ENCODE measurements around the gene TXNDC11. TPM values are rescaled to one million over a fixed set of nuclear protein-coding genes. Genes with fewer than 3 reads are reported as not detected.

Gene TXNDC11
- total and polyA plus RNA-seq, 4 donors: 19.9 to 43.6 (median 41.1) TPM

GRCh38 chr16:11651796-11652195, 90.9 kb downstream of the TXNDC11 start:
- ATAC-seq (ENCODE audit: low FRiP score) (no peak), DNase-seq (no peak)
- H3K36me3 ChIP-seq (ENCODE audit: control insufficient read depth in 1 of 2, insufficient read depth in 2 of 2, low read length in 1 of 2): no peaks in the 10 kb centered on the region
- intact Hi-C loops (cut with DNase I): no loop called here
- WGBS, 2 donors: 81 to 85% methylated on average over 8 of the region's 8 CpGs
- H3K27me3 ChIP-seq (ENCODE audit: control insufficient read depth in 1 of 2, insufficient read depth in 2 of 2, low read length in 1 of 2): no peaks in the 10 kb centered on the region
- H3K9me3 ChIP-seq (ENCODE audit: control insufficient read depth, low read length): no peaks in the 10 kb centered on the region
- H3K27ac ChIP-seq (ENCODE audit: low read depth in 1 of 2, low read length in 2 of 2): no peak overlapping the region
- no peaks in the 10 kb centered on the region for H3K4me1 ChIP-seq (ENCODE audit: control insufficient read depth in 1 of 2, insufficient read depth in 2 of 2, low read length in 2 of 2)
- H3K4me3 ChIP-seq (ENCODE audit: low read length in 2 of 2): no peak overlapping the region

- no peak for ATAC-seq (ENCODE audit: low FRiP score)
- intact Hi-C loops (cut with DNase I): no loop called here
- H3K27me3 ChIP-seq (ENCODE audit: control insufficient read depth in 1 of 2, insufficient read depth in 2 of 2, low read length in 1 of 2): no peaks in the 10 kb centered on the region
- H3K9me3 ChIP-seq (ENCODE audit: control insufficient read depth, low read length): no peaks in the 10 kb centered on the region
- H3K27ac ChIP-seq (ENCODE audit: low read depth in 1 of 2, low read length in 2 of 2): no peak overlapping the region
- H3K4me1 ChIP-seq (ENCODE audit: control insufficient read depth in 1 of 2, insufficient read depth in 2 of 2, low read length in 2 of 2): no peaks in the 10 kb centered on the region
- no peaks in the 10 kb centered on the region for H3K36me3 ChIP-seq (ENCODE audit: control insufficient read depth in 1 of 2, insufficient read depth in 2 of 2, low read length in 1 of 2)
- DNase-seq: no peak
- 81 to 86% methylated on average over 18 of the region's 18 CpGs for WGBS, 2 donors
- H3K4me3 ChIP-seq (ENCODE audit: low read length in 2 of 2): no peak overlapping the region
These were observed 91.7 kb downstream of the TXNDC11 start for GRCh38 chr16:11650641-11651591.

DNA sequence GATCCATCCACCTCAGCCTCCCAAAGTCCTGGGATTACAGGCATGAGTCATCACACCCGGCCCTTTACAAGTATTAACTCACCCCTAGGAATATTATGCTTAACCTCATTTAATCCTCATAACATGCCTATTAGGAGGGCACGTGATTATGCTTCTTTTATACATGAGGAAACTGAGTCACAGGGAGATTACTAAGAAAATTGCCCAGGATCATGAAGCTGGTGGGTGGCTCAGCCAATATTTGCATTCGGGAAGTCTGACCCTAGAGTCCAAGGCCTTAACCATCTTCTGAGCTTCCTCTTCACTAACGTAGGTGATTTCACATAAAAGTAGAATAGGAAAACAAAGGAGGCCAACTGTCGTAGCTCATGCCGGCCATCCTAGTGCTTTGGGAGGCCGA, 93.4 kb downstream of the TXNDC11 start:
- Histone ChIP-seq H3K9me3 (ENCODE audit: control insufficient read depth, low read length) (no peaks in the 10 kb centered on the region), H3K4me1 (ENCODE audit: control insufficient read depth in 1 of 2, insufficient read depth in 2 of 2, low read length in 2 of 2) (no peaks in the 10 kb centered on the region), H3K27ac (ENCODE audit: low read depth in 1 of 2, low read length in 2 of 2) (no peak overlapping the region), H3K4me3 (ENCODE audit: low read length in 2 of 2) (no peak overlapping the region), H3K36me3 (ENCODE audit: control insufficient read depth in 1 of 2, insufficient read depth in 2 of 2, low read length in 1 of 2) (no peaks in the 10 kb centered on the region), H3K27me3 (ENCODE audit: control insufficient read depth in 1 of 2, insufficient read depth in 2 of 2, low read length in 1 of 2) (no peaks in the 10 kb centered on the region)
- DNase-seq (no peak), ATAC-seq (ENCODE audit: low FRiP score) (no peak)
- 74 to 77% methylated on average over 7 of the region's 7 CpGs for WGBS, 2 donors
- intact Hi-C loops (cut with DNase I): loop anchor here in 1 of 2 donors (10.0 kb wide), 1 partner anchor 154 kb away; no protein-coding TSS in a partner anchor

GRCh38 chr16:11642765-11643116, 99.9 kb downstream of the TXNDC11 start:
- ATAC-seq (ENCODE audit: low FRiP score) (no peak), DNase-seq (no peak)
- H3K9me3 ChIP-seq (ENCODE audit: control insufficient read depth, low read length): no peaks in the 10 kb centered on the region
- no peaks in the 10 kb centered on the region for H3K27me3 ChIP-seq (ENCODE audit: control insufficient read depth in 1 of 2, insufficient read depth in 2 of 2, low read length in 1 of 2)
- H3K4me1 ChIP-seq (ENCODE audit: control insufficient read depth in 1 of 2, insufficient read depth in 2 of 2, low read length in 2 of 2): no peaks in the 10 kb centered on the region
- intact Hi-C loops (cut with DNase I): loop anchor here (5.0 to 10.0 kb wide), 4 partner anchors 55 to 235 kb away; partner anchors contain the start of gene LITAF (in 2 of the 2)
- no peak overlapping the region for H3K27ac ChIP-seq (ENCODE audit: low read depth in 1 of 2, low read length in 2 of 2)
- H3K36me3 ChIP-seq (ENCODE audit: control insufficient read depth in 1 of 2, insufficient read depth in 2 of 2, low read length in 1 of 2): no peaks in the 10 kb centered on the region
- WGBS, 2 donors: 48 to 49% methylated on average over 4 of the region's 4 CpGs
- H3K4me3 ChIP-seq (ENCODE audit: low read length in 2 of 2): no peak overlapping the region

DNA sequence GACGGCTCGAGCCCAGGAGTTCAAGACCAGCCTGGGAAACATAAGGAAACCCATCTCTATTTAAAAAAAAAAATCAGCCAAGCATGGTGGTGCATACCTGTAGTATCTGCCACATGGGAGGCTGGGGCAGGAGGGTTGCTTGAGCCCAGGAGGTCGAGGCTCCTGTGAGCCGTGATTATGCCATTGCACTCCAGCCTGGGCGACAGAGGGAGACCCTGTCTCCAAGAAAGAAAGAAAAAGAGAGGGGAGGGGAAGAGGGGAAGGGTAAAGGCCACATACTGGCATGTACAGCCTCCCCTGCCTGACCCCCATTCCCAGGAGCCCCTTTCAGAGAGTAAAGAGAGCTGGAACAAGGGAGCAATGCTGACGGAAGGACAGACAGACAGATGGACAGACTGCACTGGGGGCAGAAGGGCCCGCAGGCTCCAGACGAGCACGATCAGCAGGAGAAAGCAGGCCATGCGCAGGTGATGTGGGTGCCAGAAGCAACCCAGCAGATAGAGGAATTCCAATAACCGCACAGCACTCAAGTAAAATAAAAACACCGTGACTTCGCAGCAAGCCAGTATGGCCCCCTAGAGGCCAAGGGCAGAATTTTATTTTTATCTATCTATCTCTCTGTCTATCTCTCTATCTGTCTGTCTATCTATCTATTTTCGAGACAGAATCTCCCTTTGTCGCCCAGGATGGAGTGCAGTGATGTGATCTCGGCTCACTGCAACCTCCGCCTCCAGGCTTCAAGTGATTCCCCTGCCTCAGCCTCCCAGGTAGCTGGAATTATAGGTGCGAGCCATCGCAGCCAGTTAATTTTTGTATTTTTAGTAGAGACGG, 101.5 kb downstream of the TXNDC11 start:
- DNase-seq (peak in 1 of 2 donors; percentile 70), ATAC-seq (ENCODE audit: low FRiP score) (peak; percentile 82)

DNA sequence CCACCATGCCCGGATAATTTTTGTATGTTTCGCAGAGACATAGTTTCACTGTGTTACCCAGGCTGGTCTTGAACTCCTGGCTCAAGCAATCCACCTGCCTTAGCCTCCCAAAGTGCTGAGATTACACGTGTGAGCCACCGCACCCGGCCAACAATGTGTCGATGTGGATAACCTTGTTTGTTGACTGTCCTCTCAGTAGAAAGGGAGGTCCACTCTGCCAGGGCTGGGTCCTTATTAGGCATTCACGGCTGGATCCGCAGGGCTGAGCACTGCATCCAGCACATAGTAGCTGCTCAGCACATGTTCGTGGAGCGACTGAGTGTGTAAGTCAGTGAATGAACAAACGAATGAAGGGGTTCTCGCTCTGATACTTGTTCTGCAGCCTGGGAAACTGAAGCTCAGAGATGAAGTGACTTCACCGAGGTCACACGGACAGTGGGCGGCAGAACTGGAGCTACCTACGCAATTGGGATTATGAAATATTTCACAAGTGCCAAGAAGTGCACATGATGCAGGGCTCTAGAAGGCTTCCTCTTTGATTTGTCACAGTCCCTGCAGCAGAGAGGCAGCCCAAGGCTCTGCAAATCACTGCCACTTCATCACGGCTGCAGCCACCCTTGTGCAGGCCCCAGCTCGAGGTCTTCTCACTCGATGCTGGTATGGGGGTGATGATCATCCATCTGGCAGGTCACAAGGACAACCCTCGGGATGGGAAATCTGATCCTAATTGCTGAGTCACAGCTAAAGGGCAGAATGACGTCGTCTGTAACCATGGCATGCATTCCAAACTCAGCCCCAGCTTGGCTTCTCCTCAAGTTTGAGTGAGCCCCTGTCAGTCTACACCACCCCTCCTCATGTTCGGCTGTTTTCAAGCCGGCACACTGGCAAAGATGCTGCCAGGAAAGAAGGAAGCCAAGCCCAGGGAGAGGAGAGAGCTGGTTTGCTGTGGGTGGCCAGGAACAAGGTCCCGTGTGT, 102.4 kb downstream of the TXNDC11 start:
- Histone ChIP-seq H3K9me3 (ENCODE audit: control insufficient read depth, low read length) (no peaks in the 10 kb centered on the region), H3K4me1 (ENCODE audit: control insufficient read depth in 1 of 2, insufficient read depth in 2 of 2, low read length in 2 of 2) (no peaks in the 10 kb centered on the region), H3K4me3 (ENCODE audit: low read length in 2 of 2) (no peak overlapping the region), H3K27ac (ENCODE audit: low read depth in 1 of 2, low read length in 2 of 2) (peak overlapping the region; percentile 46 to 71), H3K36me3 (ENCODE audit: control insufficient read depth in 1 of 2, insufficient read depth in 2 of 2, low read length in 1 of 2) (no peaks in the 10 kb centered on the region), H3K27me3 (ENCODE audit: control insufficient read depth in 1 of 2, insufficient read depth in 2 of 2, low read length in 1 of 2) (no peaks in the 10 kb centered on the region)
- peak; percentile 86 to 90 for DNase-seq
- WGBS, 2 donors: 31 to 32% methylated on average over 25 of the region's 25 CpGs
- peak; percentile 92 for ATAC-seq (ENCODE audit: low FRiP score)
- intact Hi-C loops (cut with DNase I): loop anchor here (2.0 to 10.0 kb wide), 6 partner anchors 53 to 233 kb away; partner anchors contain the start of gene LITAF (in 2 of the 2)

More for the DNA sequence above, 101.5 kb downstream of the TXNDC11 start:
- no peaks in the 10 kb centered on the region for H3K4me1 ChIP-seq (ENCODE audit: control insufficient read depth in 1 of 2, insufficient read depth in 2 of 2, low read length in 2 of 2)
- peak overlapping the region; percentile 46 to 71 for H3K27ac ChIP-seq (ENCODE audit: low read depth in 1 of 2, low read length in 2 of 2)
- H3K9me3 ChIP-seq (ENCODE audit: control insufficient read depth, low read length): no peaks in the 10 kb centered on the region
- 34 to 38% methylated on average over 20 of the region's 20 CpGs for WGBS, 2 donors
- H3K27me3 ChIP-seq (ENCODE audit: control insufficient read depth in 1 of 2, insufficient read depth in 2 of 2, low read length in 1 of 2): no peaks in the 10 kb centered on the region
- intact Hi-C loops (cut with DNase I): loop anchor here (2.0 to 10.0 kb wide), 6 partner anchors 54 to 234 kb away; partner anchors contain the start of gene LITAF (in 2 of the 2)
- no peak overlapping the region for H3K4me3 ChIP-seq (ENCODE audit: low read length in 2 of 2)
- H3K36me3 ChIP-seq (ENCODE audit: control insufficient read depth in 1 of 2, insufficient read depth in 2 of 2, low read length in 1 of 2): no peaks in the 10 kb centered on the region

GRCh38 chr16:11639008-11639562, 103.6 kb downstream of the TXNDC11 start:
- Histone ChIP-seq H3K9me3 (ENCODE audit: control insufficient read depth, low read length) (no peaks in the 10 kb centered on the region), H3K27me3 (ENCODE audit: control insufficient read depth in 1 of 2, insufficient read depth in 2 of 2, low read length in 1 of 2) (no peaks in the 10 kb centered on the region), H3K27ac (ENCODE audit: low read depth in 1 of 2, low read length in 2 of 2) (no peak overlapping the region), H3K4me1 (ENCODE audit: control insufficient read depth in 1 of 2, insufficient read depth in 2 of 2, low read length in 2 of 2) (no peaks in the 10 kb centered on the region), H3K4me3 (ENCODE audit: low read length in 2 of 2) (no peak overlapping the region), H3K36me3 (ENCODE audit: control insufficient read depth in 1 of 2, insufficient read depth in 2 of 2, low read length in 1 of 2) (no peaks in the 10 kb centered on the region)
- ATAC-seq (ENCODE audit: low FRiP score) (no peak), DNase-seq (no peak)
- intact Hi-C loops (cut with DNase I): no loop called here
- 47 to 51% methylated on average over 4 of the region's 4 CpGs for WGBS, 2 donors
